Liver (tissue), 9 donors: ENCODE measurements around the gene ILK. TPM values are rescaled to one million over a fixed set of nuclear protein-coding genes. Genes with fewer than 3 reads are reported as not detected.

Experiments used
- DNase-seq: peaks from one replicate; pipeline ENCODE4 v3.0.0-alpha.2; 2017; ENCODE audit warnings: low spot score
- H3K27ac ChIP-seq, 2 donors: one replicate each; pipeline ENCODE4 v1.7.0; 2013; ENCODE audit warnings: inconsistent platforms in 2 of 2, low read length in 2 of 2, control low read depth in 1 of 2, low read depth in 1 of 2, mild to moderate bottlenecking in 1 of 2
- H3K27me3 ChIP-seq, 4 donors: one replicate each; pipeline versions ENCODE4 v1.6.1 to v1.7.0; 2013; ENCODE audit warnings: low read length in 3 of 4, inconsistent platforms in 1 of 4, mild to moderate bottlenecking in 1 of 4, moderate library complexity in 1 of 4; ENCODE audit not compliant: control insufficient read depth in 4 of 4, insufficient read depth in 4 of 4
- H3K36me3 ChIP-seq, 4 donors: one replicate each; pipeline versions ENCODE4 v1.6.1 to v1.7.0; 2013; ENCODE audit warnings: low read length in 3 of 4, mild to moderate bottlenecking in 3 of 4, low read depth in 1 of 4, moderate library complexity in 1 of 4; ENCODE audit not compliant: control insufficient read depth in 4 of 4, insufficient read depth in 3 of 4
- H3K4me1 ChIP-seq, 4 donors: one replicate each; pipeline versions ENCODE4 v1.6.1 to v1.7.0; 2013; ENCODE audit warnings: low read length in 3 of 4, mild to moderate bottlenecking in 3 of 4, moderate library complexity in 1 of 4; ENCODE audit not compliant: control insufficient read depth in 4 of 4, insufficient read depth in 4 of 4
- H3K4me3 ChIP-seq, 3 donors: one replicate each; pipeline versions ENCODE4 v1.6.1 to v1.7.0; 2013; ENCODE audit warnings: low read length in 3 of 3, control low read depth in 1 of 3, low read depth in 1 of 3, mild to moderate bottlenecking in 1 of 3
- H3K9ac ChIP-seq, 2 donors: one replicate each; pipeline ENCODE4 v1.7.0; 2013; ENCODE audit warnings: low read length in 2 of 2, mild to moderate bottlenecking in 2 of 2, moderate library complexity in 2 of 2, control low read depth in 1 of 2, low read depth in 1 of 2
- H3K9me3 ChIP-seq, 4 donors: one replicate each; pipeline versions ENCODE4 v1.6.1 to v1.7.0; 2013; ENCODE audit warnings: low read length in 3 of 4; ENCODE audit not compliant: control insufficient read depth in 4 of 4
- ATF3 ChIP-seq: IDR thresholded peaks from 2 replicates; pipeline ENCODE4 v1.6.1; 2016; ENCODE audit warnings: antibody characterized with exemption
- CTCF ChIP-seq: fragments of 150-350 bp; IDR thresholded peaks from 2 replicates; pipeline ENCODE4 v1.5.1; 2017; ENCODE audit warnings: improper control_type of control experiment, low read depth, low read length; ENCODE audit not compliant: missing input control
- EGR1 ChIP-seq, 2 donors: IDR thresholded peaks; 2 replicates each; pipeline ENCODE4 v1.6.1; 2016 to 2018; ENCODE audit warnings: antibody characterized with exemption in 2 of 2, low read depth in 2 of 2
- FOXA1 ChIP-seq: IDR thresholded peaks from 2 replicates; pipeline ENCODE4 v1.6.1; 2016; ENCODE audit warnings: antibody characterized with exemption
- GABPA ChIP-seq, 2 donors: IDR thresholded peaks in 1 of 2; conservative IDR thresholded peaks in 1 of 2; 2 replicates each; pipeline ENCODE4 v1.6.1; 2016; ENCODE audit warnings: antibody characterized with exemption in 2 of 2, mild to moderate bottlenecking in 1 of 2, moderate library complexity in 1 of 2
- HNF4G ChIP-seq: IDR thresholded peaks from 2 replicates; pipeline ENCODE4 v1.6.1; 2016; ENCODE audit warnings: antibody characterized with exemption
- JUND ChIP-seq, 2 donors: IDR thresholded peaks; 2 replicates each; pipeline ENCODE4 v1.6.1; 2016; ENCODE audit warnings: antibody characterized with exemption in 2 of 2
- MAX ChIP-seq: IDR thresholded peaks from 2 replicates; pipeline ENCODE4 v1.6.1; 2016; ENCODE audit warnings: antibody characterized with exemption
- NR2F2 ChIP-seq: IDR thresholded peaks from 2 replicates; pipeline ENCODE4 v1.6.1; 2016; ENCODE audit warnings: antibody characterized with exemption
- RAD21 ChIP-seq, 2 donors: IDR thresholded peaks; 2 replicates each; pipeline ENCODE4 v1.6.1; 2016; ENCODE audit warnings: antibody characterized with exemption in 2 of 2, mild to moderate bottlenecking in 2 of 2
- REST ChIP-seq: IDR thresholded peaks from 2 replicates; pipeline ENCODE4 v1.6.1; 2016; ENCODE audit warnings: antibody characterized with exemption, mild to moderate bottlenecking
- RXRA ChIP-seq, 2 donors: IDR thresholded peaks; 2 replicates each; pipeline ENCODE4 v1.6.1; 2017 to 2018; ENCODE audit warnings: antibody characterized with exemption in 2 of 2, mild to moderate bottlenecking in 1 of 2
- SP1 ChIP-seq: IDR thresholded peaks from 2 replicates; pipeline ENCODE4 v1.6.1; 2018; ENCODE audit warnings: antibody characterized with exemption, mild to moderate bottlenecking
- TAF1 ChIP-seq: conservative IDR thresholded peaks from 2 replicates; pipeline ENCODE4 v1.6.1; 2016; ENCODE audit warnings: antibody characterized with exemption, mild to moderate bottlenecking
- YY1 ChIP-seq: IDR thresholded peaks from 2 replicates; pipeline ENCODE4 v1.6.1; 2016; ENCODE audit warnings: antibody characterized with exemption, mild to moderate bottlenecking
- ZBTB33 ChIP-seq: IDR thresholded peaks from 2 replicates; pipeline ENCODE4 v1.6.1; 2016; ENCODE audit warnings: antibody characterized with exemption
- WGBS: extraction: QIAGEN DNeasy Blood & Tissue Kit; methylation state at CpG from one replicate; pipeline ENCODE4 v1.1.7; 2013; 5-methylcytosine and 5-hydroxymethylcytosine counted together
- polyA plus RNA-seq, 2 donors: library from polyadenylated mRNA; stranded (reverse) in 1 of 2; unstranded in 1 of 2; fragments of 200-250 nt in 1 of 2; fragments of >200 nt in 1 of 2; fragmentation: Nextera tagmentation in 1 of 2; extraction: Ambion mirVana in 1 of 2; gene quantifications; one replicate each; pipeline versions ENCODE4 v1.2.1 to v1.2.3, GENCODE V29; 2013 to 2015
- total RNA-seq, 2 donors: library from RNA; depleted of rRNA; stranded (reverse); fragments of >200 nt; gene quantifications; one replicate each; pipeline ENCODE4 v1.2.3, GENCODE V29; 2014
- donor health status: healthy.
- donor health status: healthy.
- donor health status: healthy.
- donor health status: healthy.
- donor health status: healthy.

Gene ILK
- total and polyA plus RNA-seq, 4 donors: 29.6 to 69.1 (median 48.2) TPM

- no peak overlapping the region for H3K9ac ChIP-seq
- H3K4me1 ChIP-seq: no peaks in the 10 kb centered on the region
- WGBS: 60% methylated on average over 6 of the region's 6 CpGs
- no peaks in the 10 kb centered on the region for H3K9me3 ChIP-seq
- peaks cover 0 to 2% (median 0%) of the 10 kb centered on the region in 4 donors for H3K36me3 ChIP-seq
- H3K4me3 ChIP-seq: no peak overlapping the region
- TF ChIP-seq MAX: no peak
- no peak for TF ChIP-seq ZBTB33
- TF ChIP-seq REST: no peak
- no peak for TF ChIP-seq GABPA (IDR thresholded peaks at IDR 0.05 in 1 of 2, conservative IDR thresholded peaks at IDR 0.05 in 1 of 2)
- TF ChIP-seq ATF3: no peak
- TF ChIP-seq SP1: no peak
- TF ChIP-seq JUND (IDR thresholded peaks at IDR 0.05): no peak
- no peak for TF ChIP-seq RAD21 (IDR thresholded peaks at IDR 0.05)
- TF ChIP-seq HNF4G: no peak
- TF ChIP-seq EGR1 (IDR thresholded peaks at IDR 0.05; ENCODE audit: low read depth in 2 of 2): no peak
- TF ChIP-seq TAF1: no peak
- no peak for TF ChIP-seq YY1
- peak; percentile 17 for DNase-seq
- H3K27me3 ChIP-seq: no peaks in the 10 kb centered on the region
- no peak overlapping the region for H3K27ac ChIP-seq
Measured at GRCh38 chr11:6576471-6577373, 26.9 kb upstream of the ILK start.

GRCh38 chr11:6578134-6578533, 25.4 kb upstream of the ILK start:
- no peak overlapping the region for H3K9ac ChIP-seq
- no peak for DNase-seq
- 94% methylated on average over 1 of the region's 1 CpG for WGBS

More at GRCh38 chr11:6578134-6578533, 25.4 kb upstream of the ILK start:
- Histone ChIP-seq H3K27ac (no peak overlapping the region), H3K4me1 (no peaks in the 10 kb centered on the region), H3K9me3 (no peaks in the 10 kb centered on the region), H3K4me3 (no peak overlapping the region), H3K36me3 (no peaks in the 10 kb centered on the region), H3K27me3 (no peaks in the 10 kb centered on the region)
- TF ChIP-seq CTCF (no peak), ATF3 (no peak), MAX (no peak), SP1 (no peak), FOXA1 (no peak), EGR1 (IDR thresholded peaks at IDR 0.05; ENCODE audit: low read depth in 2 of 2) (no peak), RXRA (IDR thresholded peaks at IDR 0.05) (no peak), NR2F2 (no peak), HNF4G (no peak), GABPA (IDR thresholded peaks at IDR 0.05 in 1 of 2, conservative IDR thresholded peaks at IDR 0.05 in 1 of 2) (no peak), JUND (IDR thresholded peaks at IDR 0.05) (no peak)
